ENCODE results near the gene IL11.

- TF ChIP-seq CTCF (IDR thresholded peaks at IDR 0.05; ENCODE audit: insufficient read depth, low read depth, low read length) (no peak), EZH2 (IDR thresholded peaks at IDR 0.05; ENCODE audit: insufficient read depth, low read length) (no peak)
Measured at GRCh38 chr19:55341171-55341588, 29.1 kb downstream of the IL11 start.
